ENCODE results near the gene NUB1.

The NUB1 gene

GRCh38 chr7:151312356-151312755 is 29.3 kb upstream of the NUB1 start:
- peaks cover 4% of the 10 kb centered on the region for H3K4me1 Mint-ChIP-seq
- DNase-seq, result no peak
- no peaks in the 10 kb centered on the region for H3K36me3 Mint-ChIP-seq (ENCODE audit: low read depth)
- peaks cover 14% of the 10 kb centered on the region for H3K9me3 Mint-ChIP-seq
- no peak overlapping the region for H3K27ac Mint-ChIP-seq
- H3K27me3 Mint-ChIP-seq (ENCODE audit: low read depth, poor library complexity), result peaks cover 11% of the 10 kb centered on the region
- no peak overlapping the region for H3K4me3 Mint-ChIP-seq
- TF ChIP-seq, protein P1, sequence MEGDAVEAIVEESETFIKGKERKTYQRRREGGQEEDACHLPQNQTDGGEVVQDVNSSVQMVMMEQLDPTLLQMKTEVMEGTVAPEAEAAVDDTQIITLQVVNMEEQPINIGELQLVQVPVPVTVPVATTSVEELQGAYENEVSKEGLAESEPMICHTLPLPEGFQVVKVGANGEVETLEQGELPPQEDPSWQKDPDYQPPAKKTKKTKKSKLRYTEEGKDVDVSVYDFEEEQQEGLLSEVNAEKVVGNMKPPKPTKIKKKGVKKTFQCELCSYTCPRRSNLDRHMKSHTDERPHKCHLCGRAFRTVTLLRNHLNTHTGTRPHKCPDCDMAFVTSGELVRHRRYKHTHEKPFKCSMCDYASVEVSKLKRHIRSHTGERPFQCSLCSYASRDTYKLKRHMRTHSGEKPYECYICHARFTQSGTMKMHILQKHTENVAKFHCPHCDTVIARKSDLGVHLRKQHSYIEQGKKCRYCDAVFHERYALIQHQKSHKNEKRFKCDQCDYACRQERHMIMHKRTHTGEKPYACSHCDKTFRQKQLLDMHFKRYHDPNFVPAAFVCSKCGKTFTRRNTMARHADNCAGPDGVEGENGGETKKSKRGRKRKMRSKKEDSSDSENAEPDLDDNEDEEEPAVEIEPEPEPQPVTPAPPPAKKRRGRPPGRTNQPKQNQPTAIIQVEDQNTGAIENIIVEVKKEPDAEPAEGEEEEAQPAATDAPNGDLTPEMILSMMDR (IDR thresholded peaks at IDR 0.05), result no peak

DNA sequence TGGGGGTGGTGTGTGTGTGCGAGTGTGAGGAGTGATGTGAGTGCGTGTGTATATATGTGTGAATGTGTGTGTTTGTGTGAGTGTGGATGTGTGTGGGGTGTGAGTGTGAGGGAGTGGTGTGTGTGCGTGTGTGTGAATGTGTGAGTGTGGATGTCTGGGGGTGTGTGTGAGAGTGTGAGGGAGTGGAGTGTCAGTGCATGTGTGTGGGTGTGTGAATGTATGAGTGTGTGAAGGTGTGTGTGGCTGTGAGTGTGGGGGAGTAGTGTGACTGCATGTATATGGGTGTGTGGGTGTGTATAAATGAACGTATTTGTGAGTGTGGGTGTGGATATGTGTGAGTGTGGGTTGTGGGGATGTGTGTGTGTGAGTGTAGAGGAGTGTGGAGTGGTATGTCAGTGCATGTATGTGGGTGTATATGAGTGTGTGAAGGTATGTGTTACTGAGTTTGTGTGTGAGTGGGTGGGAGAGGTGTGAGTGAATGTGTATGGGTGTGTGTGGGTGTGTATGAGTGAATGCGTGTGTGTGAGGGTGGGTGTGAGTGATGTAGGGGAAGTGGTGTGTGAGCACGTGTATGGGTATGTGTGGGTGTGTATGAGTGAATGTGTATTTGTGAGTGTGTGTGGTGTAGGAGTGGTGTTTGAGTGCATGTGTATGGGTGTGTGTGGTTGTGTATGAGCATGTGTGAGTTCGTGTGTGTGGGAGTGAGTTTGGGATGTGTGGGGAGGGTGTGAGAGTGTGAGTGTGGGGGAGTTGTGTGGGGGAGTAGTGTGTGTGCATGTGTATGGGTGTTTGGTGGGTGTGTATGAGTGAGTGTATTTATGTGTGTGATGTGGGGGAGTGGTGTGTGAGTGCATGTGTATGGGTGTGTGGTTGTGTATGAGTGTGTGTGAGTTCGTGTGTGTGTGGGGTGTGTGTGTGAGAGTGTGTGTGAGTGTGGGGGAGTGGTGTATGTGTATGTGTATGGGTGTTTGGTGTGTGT is 28.5 kb upstream of the NUB1 start:
- H3K36me3 Mint-ChIP-seq (ENCODE audit: low read depth), result no peaks in the 10 kb centered on the region
- TF ChIP-seq, protein P1 (IDR thresholded peaks at IDR 0.05), result no peak
- H3K9me3 Mint-ChIP-seq, result peaks cover 18% of the 10 kb centered on the region
- peaks cover 10% of the 10 kb centered on the region for H3K4me1 Mint-ChIP-seq
- no peak overlapping the region for H3K4me3 Mint-ChIP-seq
- no peak overlapping the region for H3K27ac Mint-ChIP-seq
- peaks cover 8% of the 10 kb centered on the region for H3K27me3 Mint-ChIP-seq (ENCODE audit: low read depth, poor library complexity)
- DNase-seq, result no peak

DNA sequence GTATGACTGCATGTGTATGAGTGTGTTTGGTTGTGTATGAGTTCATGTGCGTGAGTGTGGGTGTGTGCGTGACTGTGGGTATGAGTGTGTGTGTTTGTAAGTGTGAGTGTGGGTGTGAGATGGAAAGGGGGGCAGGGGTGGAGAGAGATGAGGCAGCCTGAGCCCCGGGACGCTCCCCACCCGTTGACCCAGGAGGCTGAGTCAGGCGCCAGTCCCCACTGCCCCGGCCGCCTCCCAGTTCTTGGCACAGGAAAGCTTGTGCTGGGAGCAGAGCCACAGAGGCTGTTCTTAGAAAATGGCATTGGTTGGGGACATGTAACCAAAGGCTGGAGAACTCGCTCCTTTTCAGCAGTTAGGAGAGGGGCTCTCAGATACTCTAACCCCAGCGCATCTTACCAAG is 27.8 kb upstream of the NUB1 start:
- H3K4me3 Mint-ChIP-seq, result no peak overlapping the region
- TF ChIP-seq, protein P1 (IDR thresholded peaks at IDR 0.05), result no peak
- peaks cover 17% of the 10 kb centered on the region for H3K4me1 Mint-ChIP-seq
- peaks cover 6% of the 10 kb centered on the region for H3K27me3 Mint-ChIP-seq (ENCODE audit: low read depth, poor library complexity)
- no peak overlapping the region for H3K27ac Mint-ChIP-seq
- DNase-seq, result no peak
- H3K36me3 Mint-ChIP-seq (ENCODE audit: low read depth), result peaks cover 4% of the 10 kb centered on the region
- peaks cover 25% of the 10 kb centered on the region for H3K9me3 Mint-ChIP-seq

- Mint-ChIP-seq H3K27ac (no peak overlapping the region), H3K4me1 (peaks cover 17% of the 10 kb centered on the region), H3K36me3 (ENCODE audit: low read depth) (peaks cover 6% of the 10 kb centered on the region), H3K27me3 (ENCODE audit: low read depth, poor library complexity) (peaks cover 6% of the 10 kb centered on the region), H3K9me3 (peaks cover 30% of the 10 kb centered on the region), H3K4me3 (no peak overlapping the region)
- TF ChIP-seq, protein P1 (IDR thresholded peaks at IDR 0.05), result no peak
- DNase-seq, result no peak
These were observed 27.2 kb upstream of the NUB1 start for GRCh38 chr7:151314401-151314800.

GRCh38 chr7:151315038-151315655 is 26.5 kb upstream of the NUB1 start:
- H3K4me1 Mint-ChIP-seq, result peaks cover 17% of the 10 kb centered on the region
- H3K4me3 Mint-ChIP-seq, result no peak overlapping the region
- H3K9me3 Mint-ChIP-seq, result peaks cover 38% of the 10 kb centered on the region
- H3K27ac Mint-ChIP-seq, result no peak overlapping the region
- DNase-seq, result peak; percentile 77
- TF ChIP-seq, protein P1 (IDR thresholded peaks at IDR 0.05), result peak; percentile 79
- H3K36me3 Mint-ChIP-seq (ENCODE audit: low read depth), result peaks cover 6% of the 10 kb centered on the region
- peaks cover 7% of the 10 kb centered on the region for H3K27me3 Mint-ChIP-seq (ENCODE audit: low read depth, poor library complexity)
